ENCODE data around the gene ADSL. TPM values are rescaled to one million over a fixed set of nuclear protein-coding genes. Genes with fewer than 3 reads are reported as not detected.

The ADSL gene
- total RNA-seq, 1 donor from 2014 or later, result 135 TPM

- H3K9me3 ChIP-seq (ENCODE audit: low read depth), result no peaks in the 10 kb centered on the region
- no peak overlapping the region for H3K27ac Mint-ChIP-seq
- peaks cover 7% of the 10 kb centered on the region for H3K4me1 ChIP-seq
- H3K4me2 ChIP-seq, result no peak overlapping the region
- peaks cover 35% of the 10 kb centered on the region for H3K79me2 ChIP-seq (ENCODE audit: low read depth)
- no peaks in the 10 kb centered on the region for H3F3A ChIP-seq (ENCODE audit: low read depth)
- TF ChIP-seq EZH2 (IDR thresholded peaks at IDR 0.05) (no peak), CTCF (IDR thresholded peaks at IDR 0.05) (no peak), EZH2phosphoT487 (IDR thresholded peaks at IDR 0.05) (no peak)
- peaks cover 4% of the 10 kb centered on the region for H3K27me3 Mint-ChIP-seq (ENCODE audit: insufficient read depth, low read depth)
- H3K9ac ChIP-seq, result no peak overlapping the region
- H3K4me3 Mint-ChIP-seq, result no peak overlapping the region
- H4K20me1 ChIP-seq (ENCODE audit: low read depth), result peaks cover 31% of the 10 kb centered on the region
- H3K36me3 Mint-ChIP-seq, result peaks cover 8% of the 10 kb centered on the region
- peaks cover 10% of the 10 kb centered on the region for H3K4me1 Mint-ChIP-seq
- no peaks in the 10 kb centered on the region for H3K27me3 ChIP-seq
- H3K4me3 ChIP-seq, result no peak overlapping the region
- no peaks in the 10 kb centered on the region for H3K36me3 ChIP-seq
- H3K9me3 Mint-ChIP-seq, result no peaks in the 10 kb centered on the region
- no peak overlapping the region for H3K27ac ChIP-seq
- no peak overlapping the region for H2AFZ ChIP-seq (replicated peaks)
- no peak for DNase-seq (ENCODE audit: low spot score)
These were observed 37.6 kb downstream of the ADSL start for GRCh38 chr22:40383905-40384304.

- Mint-ChIP-seq H3K27me3 (ENCODE audit: insufficient read depth, low read depth) (peaks cover 4% of the 10 kb centered on the region), H3K4me1 (peaks cover 10% of the 10 kb centered on the region), H3K4me3 (no peak overlapping the region), H3K36me3 (peaks cover 9% of the 10 kb centered on the region), H3K9me3 (no peaks in the 10 kb centered on the region), H3K27ac (no peak overlapping the region)
- H2AFZ ChIP-seq (replicated peaks), result no peak overlapping the region
- TF ChIP-seq EZH2phosphoT487 (IDR thresholded peaks at IDR 0.05) (no peak), CTCF (IDR thresholded peaks at IDR 0.05) (no peak), EZH2 (IDR thresholded peaks at IDR 0.05) (no peak)
- no peak overlapping the region for H3K27ac ChIP-seq
- H3K9me3 ChIP-seq (ENCODE audit: low read depth), result no peaks in the 10 kb centered on the region
- H3K27me3 ChIP-seq, result no peaks in the 10 kb centered on the region
- no peaks in the 10 kb centered on the region for H3F3A ChIP-seq (ENCODE audit: low read depth)
- peaks cover 23% of the 10 kb centered on the region for H3K79me2 ChIP-seq (ENCODE audit: low read depth)
- no peak overlapping the region for H3K4me3 ChIP-seq
- no peak for DNase-seq (ENCODE audit: low spot score)
- peaks cover 25% of the 10 kb centered on the region for H4K20me1 ChIP-seq (ENCODE audit: low read depth)
- peaks cover 7% of the 10 kb centered on the region for H3K4me1 ChIP-seq
- no peaks in the 10 kb centered on the region for H3K36me3 ChIP-seq
- no peak overlapping the region for H3K9ac ChIP-seq
- no peak overlapping the region for H3K4me2 ChIP-seq
These were observed 38.9 kb downstream of the ADSL start for GRCh38 chr22:40385036-40385782.

GRCh38 chr22:40387746-40388145 lies 41.4 kb downstream of the ADSL start:
- H2AFZ ChIP-seq (replicated peaks), result no peak overlapping the region
- peaks cover 11% of the 10 kb centered on the region for H3K79me2 ChIP-seq (ENCODE audit: low read depth)
- H3K36me3 ChIP-seq, result no peaks in the 10 kb centered on the region
- Mint-ChIP-seq H3K27me3 (ENCODE audit: insufficient read depth, low read depth) (peaks cover 4% of the 10 kb centered on the region), H3K4me1 (peaks cover 22% of the 10 kb centered on the region), H3K4me3 (no peak overlapping the region), H3K27ac (no peak overlapping the region), H3K9me3 (no peaks in the 10 kb centered on the region), H3K36me3 (peaks cover 9% of the 10 kb centered on the region)
- H3K4me2 ChIP-seq, result no peak overlapping the region
- H3K27ac ChIP-seq, result no peak overlapping the region
- H3F3A ChIP-seq (ENCODE audit: low read depth), result no peaks in the 10 kb centered on the region
- no peak overlapping the region for H3K4me3 ChIP-seq
- H3K27me3 ChIP-seq, result no peaks in the 10 kb centered on the region
- no peak for DNase-seq (ENCODE audit: low spot score)
- H3K4me1 ChIP-seq, result peaks cover 7% of the 10 kb centered on the region
- H3K9me3 ChIP-seq (ENCODE audit: low read depth), result no peaks in the 10 kb centered on the region
- TF ChIP-seq CTCF (IDR thresholded peaks at IDR 0.05) (no peak), EZH2 (IDR thresholded peaks at IDR 0.05) (no peak)
- H3K9ac ChIP-seq, result no peak overlapping the region
- peaks cover 47% of the 10 kb centered on the region for H4K20me1 ChIP-seq (ENCODE audit: low read depth)
